ENCODE measurements around the gene PLEKHJ1. TPM values are rescaled to one million over a fixed set of nuclear protein-coding genes. Genes with fewer than 3 reads are reported as not detected.
A peak's percentile ranks its signal among the peaks of the same experiment; 100 is the strongest.

PLEKHJ1 gene
- total and polyA plus RNA-seq, 4 donors, result 22.2 to 44.5 (median 37.0) TPM

GRCh38 chr19:2283835-2284507, 47.8 kb upstream of the PLEKHJ1 start:
- H3K27me3 ChIP-seq (ENCODE audit: control insufficient read depth in 4 of 4, insufficient read depth in 4 of 4, low read length in 3 of 4), result no peaks in the 10 kb centered on the region
- H3K4me1 ChIP-seq (ENCODE audit: control insufficient read depth in 4 of 4, insufficient read depth in 4 of 4, low read length in 3 of 4), result no peaks in the 10 kb centered on the region
- WGBS, result 96% methylated on average over 8 of the region's 8 CpGs
- TF ChIP-seq SP1 (IDR thresholded peaks at IDR 0.05) (no peak), FOXA2 (IDR thresholded peaks at IDR 0.05) (no peak), ATF3 (IDR thresholded peaks at IDR 0.05) (no peak), RXRA (IDR thresholded peaks at IDR 0.05) (no peak), YY1 (IDR thresholded peaks at IDR 0.05) (no peak), HNF4A (conservative IDR thresholded peaks at IDR 0.05) (no peak), HNF4G (IDR thresholded peaks at IDR 0.05) (no peak)
- no peak overlapping the region for H3K4me3 ChIP-seq (ENCODE audit: low read depth in 1 of 3, low read length in 3 of 3)
- H3K9ac ChIP-seq (ENCODE audit: low read depth in 1 of 2, low read length in 2 of 2), result no peak overlapping the region
- DNase-seq (ENCODE audit: low spot score), result no peak
- no peak overlapping the region for H3K27ac ChIP-seq (ENCODE audit: low read depth in 1 of 2, low read length in 2 of 2)
- no peaks in the 10 kb centered on the region for H3K9me3 ChIP-seq (ENCODE audit: control insufficient read depth in 4 of 4, low read length in 3 of 4)
- H3K36me3 ChIP-seq (ENCODE audit: control insufficient read depth in 4 of 4, insufficient read depth in 3 of 4, low read depth in 1 of 4, low read length in 3 of 4), result no peaks in the 10 kb centered on the region

- no peaks in the 10 kb centered on the region for H3K9me3 ChIP-seq (ENCODE audit: control insufficient read depth in 4 of 4, low read length in 3 of 4)
- TF ChIP-seq TAF1 (conservative IDR thresholded peaks at IDR 0.05), result no peak
- no peak for TF ChIP-seq YY1 (IDR thresholded peaks at IDR 0.05)
- TF ChIP-seq NR2F2 (IDR thresholded peaks at IDR 0.05), result no peak
- no peak for TF ChIP-seq MAX (IDR thresholded peaks at IDR 0.05)
- TF ChIP-seq HNF4G (IDR thresholded peaks at IDR 0.05), result no peak
- no peak for TF ChIP-seq EGR1 (IDR thresholded peaks at IDR 0.05; ENCODE audit: low read depth in 2 of 2)
- TF ChIP-seq RXRA (IDR thresholded peaks at IDR 0.05), result no peak
- TF ChIP-seq ZBTB33 (IDR thresholded peaks at IDR 0.05), result no peak
- no peak for TF ChIP-seq FOXA1 (IDR thresholded peaks at IDR 0.05)
- no peak for TF ChIP-seq RAD21 (IDR thresholded peaks at IDR 0.05)
- TF ChIP-seq SP1 (IDR thresholded peaks at IDR 0.05), result no peak
- no peak for TF ChIP-seq ATF3 (IDR thresholded peaks at IDR 0.05)
- TF ChIP-seq JUND (IDR thresholded peaks at IDR 0.05), result no peak
- no peak for TF ChIP-seq REST (IDR thresholded peaks at IDR 0.05)
- TF ChIP-seq GABPA (IDR thresholded peaks at IDR 0.05 in 1 of 2, conservative IDR thresholded peaks at IDR 0.05 in 1 of 2), result no peak
- no peak overlapping the region for H3K27ac ChIP-seq (ENCODE audit: low read depth in 1 of 2, low read length in 2 of 2)
- H3K9ac ChIP-seq (ENCODE audit: low read depth in 1 of 2, low read length in 2 of 2), result no peak overlapping the region
- DNase-seq (ENCODE audit: low spot score), result no peak
- no peaks in the 10 kb centered on the region for H3K36me3 ChIP-seq (ENCODE audit: control insufficient read depth in 4 of 4, insufficient read depth in 3 of 4, low read depth in 1 of 4, low read length in 3 of 4)
- peak overlapping the region in 1 of 3 donors; percentile 40 for H3K4me3 ChIP-seq (ENCODE audit: low read depth in 1 of 3, low read length in 3 of 3)
- WGBS, result 75% methylated on average over 11 of the region's 11 CpGs
- no peaks in the 10 kb centered on the region for H3K27me3 ChIP-seq (ENCODE audit: control insufficient read depth in 4 of 4, insufficient read depth in 4 of 4, low read length in 3 of 4)
- H3K4me1 ChIP-seq (ENCODE audit: control insufficient read depth in 4 of 4, insufficient read depth in 4 of 4, low read length in 3 of 4), result no peaks in the 10 kb centered on the region
Observed at GRCh38 chr19:2282862-2283237, 46.7 kb upstream of the PLEKHJ1 start.
